GM13976 (cell line): Measurements from ENCODE around the gene NTM.
"Not testable (repeated sequence)": the region's sequence is repeated elsewhere in the genome, so short reads cannot be mapped to it uniquely, and the experiment has no call there.

Source experiments
- DNase-seq: peaks from one replicate; pipeline ENCODE4 v3.0.0; 2012; ENCODE audit warnings: low spot score
- in situ Hi-C: fragments of 300-500 bp; cut with MboI; formaldehyde crosslinking; loops from one replicate; pipeline ENCODE4 v1.12.0; 2022; ENCODE audit warnings: low sequenced_read_pairs, mixed read lengths, inconsistent platforms; ENCODE audit not compliant: unreplicated experiment
- TF ChIP-seq, protein P1 (sequence below): IDR thresholded peaks from 2 replicates; pipeline ENCODE4 v1.5.1; 2012; ENCODE audit warnings: borderline replicate concordance, mild to moderate bottlenecking; ENCODE audit not compliant: insufficient read depth; ENCODE audit errors: extremely low read depth, missing control alignments, control extremely low read depth

The NTM gene

DNA sequence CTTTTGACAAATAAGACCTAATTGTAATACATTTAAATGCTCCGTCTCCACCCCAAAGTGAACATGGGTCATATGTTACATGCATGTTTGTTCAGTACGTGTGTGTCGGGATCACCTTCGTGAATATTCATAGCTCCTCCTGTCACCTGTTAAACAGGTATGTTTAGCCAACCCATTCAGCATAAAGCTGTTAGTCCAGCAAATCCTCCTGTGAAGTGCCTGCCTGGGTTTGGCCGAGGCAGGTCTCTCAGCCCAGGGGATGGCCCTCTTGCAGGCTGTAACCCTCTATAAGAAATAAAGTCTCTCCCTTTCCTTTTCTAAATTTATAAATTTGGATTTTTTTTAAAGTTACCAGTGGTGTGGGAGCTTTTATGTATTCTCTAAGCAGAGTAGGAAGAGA lies 38.9 kb upstream of the NTM start:
- TF ChIP-seq, protein P1, sequence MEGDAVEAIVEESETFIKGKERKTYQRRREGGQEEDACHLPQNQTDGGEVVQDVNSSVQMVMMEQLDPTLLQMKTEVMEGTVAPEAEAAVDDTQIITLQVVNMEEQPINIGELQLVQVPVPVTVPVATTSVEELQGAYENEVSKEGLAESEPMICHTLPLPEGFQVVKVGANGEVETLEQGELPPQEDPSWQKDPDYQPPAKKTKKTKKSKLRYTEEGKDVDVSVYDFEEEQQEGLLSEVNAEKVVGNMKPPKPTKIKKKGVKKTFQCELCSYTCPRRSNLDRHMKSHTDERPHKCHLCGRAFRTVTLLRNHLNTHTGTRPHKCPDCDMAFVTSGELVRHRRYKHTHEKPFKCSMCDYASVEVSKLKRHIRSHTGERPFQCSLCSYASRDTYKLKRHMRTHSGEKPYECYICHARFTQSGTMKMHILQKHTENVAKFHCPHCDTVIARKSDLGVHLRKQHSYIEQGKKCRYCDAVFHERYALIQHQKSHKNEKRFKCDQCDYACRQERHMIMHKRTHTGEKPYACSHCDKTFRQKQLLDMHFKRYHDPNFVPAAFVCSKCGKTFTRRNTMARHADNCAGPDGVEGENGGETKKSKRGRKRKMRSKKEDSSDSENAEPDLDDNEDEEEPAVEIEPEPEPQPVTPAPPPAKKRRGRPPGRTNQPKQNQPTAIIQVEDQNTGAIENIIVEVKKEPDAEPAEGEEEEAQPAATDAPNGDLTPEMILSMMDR = no peak

DNA sequence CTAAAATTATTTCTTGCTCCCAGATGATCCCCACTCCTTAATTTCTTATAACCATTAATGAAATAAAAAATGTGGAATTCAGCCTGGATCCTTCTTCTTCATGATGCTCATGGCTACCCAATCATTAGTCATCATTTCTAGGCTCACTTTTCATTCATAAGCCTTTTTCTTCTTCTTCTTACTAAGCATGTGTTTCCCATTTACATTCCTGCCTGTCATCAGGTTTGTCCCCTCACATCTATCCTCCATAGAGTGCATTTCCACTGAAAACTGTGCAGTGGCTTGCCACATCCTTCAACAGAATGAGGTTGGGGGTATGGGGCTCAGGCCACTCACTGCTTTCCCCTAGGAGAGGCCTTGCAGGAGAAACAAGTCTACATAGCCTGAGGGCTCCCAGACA lies 35.8 kb upstream of the NTM start:
- in situ Hi-C loops = no loop called here
- no peak for DNase-seq
- TF ChIP-seq, protein P1 = no peak

More for the DNA sequence above, 38.9 kb upstream of the NTM start:
- in situ Hi-C loops = no loop called here
- DNase-seq = no peak

DNA sequence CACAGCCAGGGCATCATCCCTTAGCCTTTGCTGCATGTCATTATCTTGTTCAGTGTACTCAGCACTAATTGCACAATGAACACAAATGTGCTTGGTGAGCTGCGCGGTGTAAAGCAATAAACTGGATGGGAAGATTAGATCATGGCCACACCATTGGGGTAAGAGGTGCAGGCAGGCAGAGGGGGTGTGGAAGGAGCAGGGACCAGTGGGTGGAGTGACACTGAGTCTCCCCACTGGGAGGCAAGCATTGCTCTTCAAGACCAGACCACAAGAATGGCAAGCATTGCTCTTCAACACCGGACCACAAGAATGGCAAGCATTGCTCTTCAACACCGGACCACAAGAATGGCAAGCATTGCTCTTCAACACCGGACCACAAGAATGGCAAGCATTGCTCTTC lies 28.5 kb upstream of the NTM start:
- in situ Hi-C loops, DNase-seq: not testable (repeated sequence)

DNA sequence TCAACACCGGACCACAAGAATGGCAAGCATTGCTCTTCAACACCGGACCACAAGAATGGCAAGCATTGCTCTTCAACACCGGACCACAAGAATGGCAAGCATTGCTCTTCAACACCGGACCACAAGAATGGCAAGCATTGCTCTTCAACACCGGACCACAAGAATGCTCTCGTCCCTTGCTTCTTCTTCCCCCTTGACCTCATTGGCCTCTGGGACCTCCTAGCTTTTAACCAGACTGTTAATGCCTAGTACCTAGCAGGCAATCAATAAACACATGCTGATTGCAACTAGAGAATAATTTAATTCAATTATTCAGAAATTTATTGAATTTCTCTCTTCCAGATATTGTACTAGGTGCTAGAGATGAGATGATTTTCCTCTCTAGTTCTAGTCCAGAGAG lies 28.0 kb upstream of the NTM start:
- in situ Hi-C loops = not testable (repeated sequence)

DNA sequence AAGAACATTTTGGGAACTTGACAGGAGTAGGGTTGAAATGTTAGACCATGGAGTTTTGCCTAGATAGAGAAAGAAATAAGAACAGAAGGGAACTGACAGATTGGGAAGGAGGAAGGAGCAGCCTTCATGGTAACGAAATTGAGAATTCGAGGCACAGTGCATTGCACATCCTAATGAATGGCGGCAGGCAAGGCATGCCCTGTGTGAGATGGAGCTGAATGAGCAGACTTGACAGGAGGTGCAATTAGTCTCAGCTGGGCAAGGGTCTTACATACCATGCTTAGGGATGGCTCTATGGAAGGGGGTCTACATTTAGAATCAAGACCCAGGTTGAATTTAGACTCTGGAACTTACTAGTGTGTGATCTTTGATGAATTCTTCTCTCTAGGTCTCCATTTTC lies 25.0 kb upstream of the NTM start:
- no peak for DNase-seq
- TF ChIP-seq, protein P1 = no peak
- in situ Hi-C loops = no loop called here

More for the DNA sequence above, 28.0 kb upstream of the NTM start:
- DNase-seq = not testable (repeated sequence)

DNA sequence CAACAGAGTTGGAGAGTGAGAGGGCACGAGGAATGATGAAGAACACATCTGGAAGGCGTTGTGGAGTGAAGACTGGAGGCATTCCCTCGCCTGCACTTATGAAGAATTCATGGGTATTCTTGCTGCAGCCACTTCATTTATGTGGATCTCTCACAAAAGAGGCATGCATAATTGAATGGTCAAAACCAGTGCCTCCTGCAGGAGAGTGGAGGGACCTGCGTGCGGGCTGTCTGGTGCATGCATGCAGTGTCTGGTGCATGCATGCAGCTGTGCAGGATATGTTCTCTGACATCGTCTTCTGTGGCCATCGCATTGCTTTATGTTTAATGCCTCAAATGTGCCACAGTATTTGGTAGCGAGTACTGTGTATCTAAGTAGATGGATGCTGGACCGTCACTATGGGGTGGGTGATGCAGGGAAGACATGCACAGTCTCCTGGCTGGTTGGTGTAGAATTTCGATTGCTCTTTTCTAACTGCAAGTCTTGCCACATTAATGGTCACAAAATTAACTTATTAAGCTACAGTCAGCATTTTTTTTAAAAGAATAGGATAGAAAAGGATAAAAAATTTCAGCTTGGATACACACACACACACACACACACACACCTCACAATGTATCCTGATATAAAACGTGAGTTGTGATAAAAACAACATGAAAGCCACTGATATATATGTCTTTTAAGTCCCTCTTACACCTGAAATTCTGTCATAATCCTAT lies 20.9 kb upstream of the NTM start:
- no peak for DNase-seq
- TF ChIP-seq, protein P1 = no peak
- in situ Hi-C loops = no loop called here

DNA sequence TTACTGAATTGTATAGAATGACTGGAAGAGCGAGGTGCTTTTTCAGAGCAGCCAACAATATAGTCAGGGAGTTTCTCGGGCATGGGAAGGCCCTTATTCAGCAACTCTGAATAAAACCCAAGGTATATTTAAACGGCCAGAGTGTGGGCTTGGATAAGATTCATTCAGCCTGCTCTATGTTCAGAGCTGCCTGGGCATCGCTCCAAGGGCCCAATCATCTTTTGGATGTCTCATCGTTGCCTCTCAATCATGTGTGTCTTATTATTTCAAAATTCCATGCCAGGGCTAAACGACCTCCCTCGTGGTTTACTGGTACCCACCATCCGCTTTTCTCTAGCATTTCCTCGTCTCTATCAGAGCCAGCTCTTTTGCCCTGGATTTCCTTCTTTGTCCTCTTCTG lies 19.5 kb upstream of the NTM start:
- TF ChIP-seq, protein P1 = no peak
- in situ Hi-C loops = no loop called here
- DNase-seq = no peak

DNA sequence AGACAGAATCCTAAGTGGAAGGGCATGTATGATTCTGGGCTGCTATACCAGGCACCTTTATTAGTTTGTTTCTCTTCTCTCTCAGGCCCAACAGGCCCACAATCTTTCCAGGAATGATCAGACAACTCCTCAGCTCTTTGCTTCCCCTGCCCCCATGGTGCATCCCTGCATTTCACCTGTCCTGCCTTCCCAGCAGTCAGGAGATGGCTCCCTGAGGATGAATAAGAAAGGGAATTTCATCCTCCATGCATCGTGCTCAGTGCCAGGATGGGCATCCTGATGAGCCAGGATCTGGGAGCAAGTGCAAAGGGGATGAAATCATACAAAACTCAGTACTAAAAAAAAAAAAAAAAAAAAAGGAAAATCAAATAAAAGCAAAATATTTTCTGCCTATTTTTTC lies 18.6 kb upstream of the NTM start:
- in situ Hi-C loops = no loop called here
- TF ChIP-seq, protein P1 = no peak
- DNase-seq = no peak
